Purkinje cell (primary cell): ENCODE results near the gene COG8. TPM values are rescaled to one million over a fixed set of nuclear protein-coding genes. Genes with fewer than 3 reads are reported as not detected.

Experiments used
- polyA plus RNA-seq: library from polyadenylated mRNA; unstranded; fragments of >200 nt; fragmentation: Nextera tagmentation; gene quantifications from 2 replicates; pipeline ENCODE4 v1.2.1, GENCODE V29; 2014

COG8 gene
- polyA plus RNA-seq = 1.9 and 3.9 TPM in 2 replicates

GRCh38 chr16:69339289-69340094 lies at the start of gene COG8, which contains the start of gene NIP7:
TSS of gene COG8 (minus strand) at chr16:69339564. CDS start at chr16:69339552, 12 bp downstream.
TSS of gene NIP7 (plus strand) at chr16:69339772. CDS start at chr16:69339830, 58 bp downstream.

GRCh38 chr16:69351309-69352027 lies 12.1 kb upstream of the COG8 start, which contains the start of gene TMED6:
TSS of gene TMED6 (minus strand) at chr16:69351786. CDS start at chr16:69351753, 33 bp downstream.

GRCh38 chr16:69330286-69331109 lies 8.9 kb downstream of the COG8 start, which contains the start of gene PDF:
TSS of gene PDF (minus strand) at chr16:69330588. CDS start at chr16:69330570, 18 bp downstream.

GRCh38 chr16:69310653-69311532 lies 28.5 kb downstream of the COG8 start, which contains the start of gene VPS4A:
TSS of gene VPS4A (plus strand) at chr16:69311350. CDS start at chr16:69311512, 162 bp downstream.

Other genes starting within 250 kb of the COG8 start
- 0.11 and 0.25 TPM in 2 replicates for gene HAS3, start 233.9 kb downstream of the COG8 start, polyA plus RNA-seq
- 1.3 and 1.6 TPM in 2 replicates for gene CHTF8, start 207.0 kb downstream of the COG8 start, polyA plus RNA-seq
- 21.9 and 30.9 TPM in 2 replicates for gene UTP4, start 206.9 kb downstream of the COG8 start, polyA plus RNA-seq
- gene SNTB2, start 152.4 kb downstream of the COG8 start, polyA plus RNA-seq = 0.71 and 3.8 TPM in 2 replicates
- gene VPS4A, start 28.2 kb downstream of the COG8 start, polyA plus RNA-seq = 13.2 and 17.3 TPM in 2 replicates
- gene PDF, start 9.0 kb downstream of the COG8 start, polyA plus RNA-seq = 0.73 and 1.5 TPM in 2 replicates
- gene NIP7, start 208 bp upstream of the COG8 start, polyA plus RNA-seq = 8.2 and 11.3 TPM in 2 replicates
- gene TMED6, start 12.2 kb upstream of the COG8 start, polyA plus RNA-seq = not detected in 2 replicates
- gene TERF2, start 46.4 kb upstream of the COG8 start, polyA plus RNA-seq = 14.6 and 24.2 TPM in 2 replicates
- 36.4 and 37.8 TPM in 2 replicates for gene CYB5B, start 85.1 kb upstream of the COG8 start, polyA plus RNA-seq
- gene NFAT5, start 226.4 kb upstream of the COG8 start, polyA plus RNA-seq = 8.4 and 11.5 TPM in 2 replicates